ENCODE data around the gene MCF2L2.
A peak's percentile ranks its signal among the peaks of the same experiment; 100 is the strongest.

The MCF2L2 gene

GRCh38 chr3:183265834-183266417 is 162.5 kb downstream of the MCF2L2 start:
- DNase-seq (ENCODE audit: low spot score) = peak; percentile 46

GRCh38 chr3:183265157-183265642 is 163.2 kb downstream of the MCF2L2 start:
- no peak for DNase-seq (ENCODE audit: low spot score)

- DNase-seq (ENCODE audit: low spot score) = no peak
These were observed 164.2 kb downstream of the MCF2L2 start for GRCh38 chr3:183264268-183264667.

DNA sequence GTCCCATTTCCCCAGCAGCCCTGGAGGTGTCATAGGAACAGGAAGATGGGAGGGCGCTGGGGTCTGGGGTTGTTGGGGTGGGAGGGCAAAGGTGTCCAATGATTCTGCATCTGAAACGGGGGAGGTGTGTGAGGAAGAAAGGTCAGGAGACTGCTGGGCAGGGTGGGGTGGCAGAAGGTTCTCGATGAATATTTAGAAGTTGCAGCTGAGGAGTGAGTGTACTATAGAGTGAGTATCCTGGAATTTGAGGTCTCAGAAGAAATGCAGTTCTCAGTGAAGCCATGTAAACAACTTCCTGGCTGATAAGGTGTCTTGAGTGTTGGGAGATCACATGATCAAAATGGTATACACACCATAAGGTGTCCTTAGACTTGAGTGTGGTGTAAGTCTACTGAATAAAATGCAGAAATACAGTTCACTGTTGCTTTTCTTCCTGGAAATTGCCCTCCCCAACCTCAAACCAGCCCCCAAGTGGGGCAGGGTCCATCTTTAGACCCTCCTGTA is 165.5 kb downstream of the MCF2L2 start:
- DNase-seq (ENCODE audit: low spot score) = no peak

DNA sequence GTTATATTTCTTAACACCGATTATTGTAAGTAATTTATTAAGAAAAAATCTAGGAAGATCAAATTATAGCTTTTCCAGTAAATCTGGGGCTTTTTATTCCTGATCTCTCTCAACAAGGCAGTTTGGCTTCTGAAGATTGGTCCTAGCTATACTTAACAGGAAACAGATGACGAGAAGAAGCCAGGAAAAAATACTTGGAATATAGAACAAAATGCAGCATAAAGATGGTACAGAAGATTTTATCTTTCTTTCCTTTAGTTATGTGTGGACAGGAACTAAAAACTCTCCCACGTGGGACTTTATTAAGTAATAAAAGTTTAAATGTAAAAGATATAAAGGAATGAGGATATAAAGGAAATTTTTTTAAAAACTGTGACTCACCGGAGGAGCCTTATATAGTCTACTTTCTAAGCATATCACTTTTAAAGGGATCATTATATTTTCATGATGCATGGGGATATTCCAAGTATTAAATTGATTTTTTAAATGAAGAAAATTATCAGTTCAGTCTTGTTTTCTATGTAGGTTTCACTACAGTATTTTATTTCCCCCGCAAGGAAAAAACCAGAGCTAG is 167.2 kb downstream of the MCF2L2 start:
- DNase-seq (ENCODE audit: low spot score) = no peak

DNA sequence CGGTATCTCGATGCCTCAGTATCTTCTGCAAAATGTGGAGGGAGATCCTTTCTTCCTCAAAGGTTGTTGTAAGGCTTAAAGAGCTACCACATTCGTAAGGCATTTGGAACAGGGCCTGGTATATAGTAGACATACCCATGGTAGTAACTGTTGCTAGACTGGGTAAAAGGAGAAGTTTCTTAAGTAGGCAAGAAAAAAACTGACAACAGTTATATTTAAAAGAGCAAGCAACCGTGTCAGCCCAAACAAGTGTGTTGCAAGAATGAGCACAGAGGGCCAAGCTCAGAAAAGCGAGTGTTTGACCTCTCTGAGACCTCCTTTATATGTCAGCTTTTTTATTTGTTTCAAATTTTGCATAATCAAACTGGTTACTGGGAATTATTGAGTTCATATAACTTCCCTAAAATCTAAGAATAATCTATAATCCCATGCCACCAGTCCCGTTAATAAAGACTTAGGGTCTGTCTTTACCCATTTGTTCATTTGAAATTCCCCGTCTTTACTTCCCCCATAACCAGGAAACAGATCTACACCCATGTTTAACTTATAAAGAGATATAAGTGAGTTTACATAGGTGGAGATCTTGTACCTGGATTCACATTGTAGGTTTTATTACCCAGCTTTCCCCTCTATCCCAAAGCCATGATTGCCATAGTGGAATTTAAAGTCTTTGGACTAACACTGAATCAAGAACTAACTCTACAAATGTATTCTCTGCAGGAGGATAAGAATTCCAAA is 168.1 kb downstream of the MCF2L2 start:
- no peak for DNase-seq (ENCODE audit: low spot score)

DNA sequence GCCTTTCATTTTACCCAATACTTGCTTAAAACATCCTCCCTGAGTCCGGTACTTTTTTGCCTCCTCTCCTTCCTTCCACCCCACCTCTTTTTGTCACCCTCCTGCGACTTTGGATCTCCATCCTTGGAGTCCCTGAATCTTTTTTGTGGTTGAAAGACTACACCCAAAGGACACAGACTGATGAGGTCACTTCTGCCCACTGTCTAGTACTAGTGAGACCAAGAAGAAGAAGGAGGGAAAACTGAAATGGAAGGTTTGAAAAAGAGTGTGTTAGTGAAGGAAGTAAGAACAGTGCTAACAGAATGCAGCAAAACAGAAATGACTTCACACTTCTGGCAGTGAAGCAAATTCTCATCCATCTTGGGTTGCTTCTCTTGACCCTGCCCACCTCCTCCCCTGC is 168.8 kb downstream of the MCF2L2 start:
- no peak for DNase-seq (ENCODE audit: low spot score)

DNA sequence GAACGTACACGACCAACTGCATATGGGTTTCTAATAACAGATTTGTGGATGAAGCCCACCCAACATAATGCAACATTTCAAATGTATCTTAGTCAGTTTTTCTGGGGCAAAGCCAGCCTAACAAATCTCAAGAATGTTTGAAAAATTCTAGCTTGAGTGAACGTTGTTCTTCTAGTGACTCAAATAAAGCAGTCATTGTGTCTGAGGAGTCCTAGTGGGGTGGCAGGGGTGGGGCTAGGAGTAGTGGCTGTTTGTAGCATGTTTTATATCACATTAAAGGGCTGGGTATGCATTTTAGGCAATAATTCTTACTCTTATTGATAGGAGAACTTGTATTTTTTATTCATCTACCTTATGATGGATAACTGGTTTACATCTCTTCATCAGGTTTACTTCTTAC is 169.3 kb downstream of the MCF2L2 start:
- no peak for DNase-seq (ENCODE audit: low spot score)

GRCh38 chr3:183255348-183255730 is 173.1 kb downstream of the MCF2L2 start:
- DNase-seq (ENCODE audit: low spot score) = no peak

DNA sequence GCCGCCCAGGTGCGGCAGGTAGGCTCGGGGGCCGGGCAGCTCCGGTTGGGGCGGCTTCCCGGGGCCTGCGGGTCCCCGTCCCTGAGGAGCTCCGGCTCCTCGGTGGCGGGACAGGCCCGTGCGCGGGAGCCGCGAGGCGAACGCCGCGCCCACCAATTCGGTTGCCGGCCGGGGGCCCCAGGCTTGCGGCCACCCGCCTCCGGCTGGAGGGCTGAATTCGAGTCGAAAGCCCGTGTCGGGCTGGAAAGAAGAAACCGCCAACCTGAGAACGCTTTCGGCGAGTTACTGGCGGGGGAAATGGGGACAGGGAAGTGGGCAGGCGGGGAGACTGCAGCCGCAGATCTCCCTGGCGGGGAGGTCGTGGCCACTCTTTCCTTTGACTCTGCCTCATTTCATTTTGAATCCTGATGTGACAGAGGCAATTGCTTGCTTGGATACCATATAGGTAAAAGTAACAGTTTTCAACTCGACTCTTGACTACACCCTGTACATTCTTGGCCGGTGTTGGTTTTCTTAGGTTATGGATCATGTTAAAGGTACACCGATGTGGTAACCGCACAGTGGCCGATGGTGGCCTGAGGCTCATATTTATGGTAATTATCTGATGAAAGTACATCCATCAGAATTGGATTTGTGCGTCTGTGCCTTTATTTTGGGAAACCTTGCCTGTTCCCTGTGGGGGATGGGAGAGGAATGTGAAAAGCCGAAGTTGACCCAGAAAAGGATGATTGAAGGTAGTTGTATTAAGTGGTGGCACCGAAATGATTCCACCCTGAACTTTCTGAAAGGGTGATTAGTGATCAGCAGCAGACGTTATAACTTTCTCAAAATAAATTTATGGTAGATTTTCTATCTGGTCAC is 173.7 kb downstream of the MCF2L2 start:
- DNase-seq (ENCODE audit: low spot score) = no peak

DNA sequence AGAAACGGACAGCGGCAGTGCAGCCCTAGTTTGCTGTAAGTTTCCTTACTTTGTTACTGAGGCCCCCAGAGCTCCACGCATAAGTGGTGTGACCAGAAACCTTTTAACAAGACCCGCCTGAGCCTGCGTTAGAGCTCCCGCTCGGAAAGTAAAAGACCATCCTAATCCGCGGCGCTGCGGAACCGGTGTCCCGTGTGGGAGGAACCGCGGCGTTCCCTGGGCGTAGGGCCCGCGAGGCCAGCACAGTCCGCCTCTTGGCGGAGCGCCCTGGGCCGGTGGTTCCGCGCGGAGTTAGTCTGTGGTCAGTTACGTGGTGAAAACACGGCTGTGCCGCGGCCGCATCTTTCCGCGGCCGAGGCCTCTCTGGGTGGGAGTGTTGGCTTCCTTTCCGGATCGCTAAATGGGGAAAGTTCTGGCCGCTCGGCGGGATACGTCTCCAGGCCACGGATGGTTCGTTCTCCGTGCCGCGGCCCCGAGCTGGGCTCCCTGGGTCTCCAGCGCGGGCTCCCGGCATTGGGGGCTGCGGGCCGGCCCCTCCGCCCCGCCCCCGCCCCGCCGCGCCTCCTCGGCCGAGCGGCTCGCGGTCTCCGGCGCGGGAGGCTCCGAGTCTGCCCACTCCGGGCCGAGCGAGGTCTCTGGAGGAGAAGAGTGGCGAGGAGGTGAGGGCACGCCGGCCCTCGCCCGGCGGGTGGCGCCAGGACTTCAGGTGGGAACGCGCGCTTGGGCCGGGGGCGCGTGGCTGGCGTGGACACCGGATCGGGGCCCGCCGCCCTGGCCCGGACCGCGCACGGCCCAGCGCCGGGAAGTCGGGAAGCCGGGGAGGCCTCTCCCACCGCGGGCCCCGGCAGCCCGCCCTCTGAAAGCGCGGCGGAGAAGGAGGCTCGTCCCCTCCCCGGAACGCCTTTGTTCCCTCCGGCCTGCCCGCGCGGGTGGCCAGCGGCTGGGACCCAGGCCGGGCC is 174.6 kb downstream of the MCF2L2 start:
- DNase-seq (ENCODE audit: low spot score) = no peak

DNA sequence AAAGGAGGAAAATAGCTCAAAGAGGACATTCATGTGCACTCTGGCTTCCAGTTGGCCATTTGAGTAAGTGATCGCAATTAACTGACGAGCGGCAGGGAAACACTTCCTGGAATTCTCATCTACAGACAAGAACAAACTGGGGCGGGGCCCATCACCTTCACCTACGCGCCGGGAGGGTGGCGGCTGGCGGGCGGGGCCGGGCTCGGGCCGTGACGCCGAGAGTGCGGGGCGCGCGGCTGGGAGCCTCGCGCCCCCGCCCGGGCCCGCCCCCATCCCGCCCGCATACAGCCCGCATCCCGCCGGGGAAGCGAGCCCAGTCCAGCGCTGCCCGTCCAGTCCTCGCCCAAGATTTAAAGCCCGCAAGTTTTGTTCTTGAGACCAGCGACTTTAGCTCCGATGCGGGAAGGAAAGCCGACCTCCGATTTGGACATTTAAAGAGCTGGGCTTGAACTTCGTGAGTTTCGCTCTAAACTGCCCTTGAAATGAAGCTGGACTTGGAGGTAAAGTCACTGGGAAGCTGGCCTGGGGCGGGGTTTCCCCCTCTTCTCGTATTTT is 175.4 kb downstream of the MCF2L2 start, which contains the start of gene B3GNT5:
TSS of gene B3GNT5 (plus strand) at position 281 of the 555 bp plus-strand sequence. CDS start 16,546 bp downstream, outside the sequence.
- DNase-seq (ENCODE audit: low spot score) = no peak

DNA sequence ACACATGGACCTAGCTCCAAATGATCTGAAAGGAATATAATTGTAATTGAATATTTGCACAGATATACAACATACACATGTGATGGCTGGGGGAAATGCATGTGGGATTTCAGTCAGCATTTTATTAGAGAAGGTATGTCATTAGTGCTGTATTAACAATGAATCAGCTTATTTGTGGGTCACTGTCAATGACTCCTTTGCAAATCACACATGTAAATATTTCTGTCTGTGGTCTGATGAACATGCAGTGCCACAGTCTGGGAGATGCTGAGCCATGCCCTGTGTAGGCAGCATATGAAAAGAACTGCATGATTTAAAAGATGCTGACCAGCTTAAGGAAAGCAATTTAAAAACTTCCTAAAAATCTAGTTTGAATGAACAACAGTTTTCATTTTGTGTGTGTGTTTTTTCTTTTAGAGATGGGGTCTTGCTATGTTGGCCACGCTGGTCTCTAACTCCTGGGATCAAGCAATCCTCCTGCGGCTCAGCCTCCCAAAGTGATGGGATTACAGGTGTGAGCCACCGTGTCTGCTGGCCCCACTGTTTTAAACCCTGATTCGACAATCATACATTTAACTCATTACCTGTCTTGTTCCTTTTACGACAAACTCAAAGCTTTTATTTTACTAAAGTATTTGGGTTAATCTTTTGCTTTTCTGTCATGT is 176.2 kb downstream of the MCF2L2 start:
- DNase-seq (ENCODE audit: low spot score) = no peak

DNA sequence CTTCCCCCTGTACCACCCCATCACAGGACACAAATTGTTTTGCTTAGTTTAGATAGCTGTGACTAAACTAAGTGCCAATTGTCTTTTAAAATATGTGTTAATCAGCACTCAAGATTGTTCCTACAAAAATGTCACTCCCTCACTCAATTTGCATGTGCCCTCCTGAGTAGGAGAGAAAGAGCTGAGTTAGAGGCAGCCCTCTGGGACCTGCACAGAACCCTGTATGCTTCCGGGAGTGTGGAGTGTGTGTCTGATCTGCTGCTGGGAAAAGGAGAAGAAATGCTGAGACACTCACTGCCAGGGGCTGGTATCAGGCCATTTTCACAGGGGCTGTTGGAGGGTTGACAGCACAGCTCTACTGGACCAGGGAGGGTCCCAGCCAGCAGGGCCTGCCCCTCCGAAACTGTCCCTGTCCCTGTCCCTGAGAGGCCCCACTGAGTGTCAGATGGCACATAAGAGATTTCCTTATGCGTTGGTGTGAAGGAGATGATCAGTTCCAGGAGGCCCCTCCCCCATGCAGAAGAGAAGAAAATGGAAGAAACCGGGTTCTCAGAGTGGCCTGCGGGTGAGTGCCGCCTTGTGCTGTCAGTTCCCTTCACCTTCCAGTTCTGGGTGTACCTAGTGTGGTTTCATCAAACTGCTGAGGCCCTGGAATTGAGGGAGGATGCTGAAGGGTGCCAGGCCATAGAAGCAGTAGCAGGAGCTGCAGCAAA is 179.3 kb downstream of the MCF2L2 start:
- peak; percentile 46 for DNase-seq (ENCODE audit: low spot score)

DNA sequence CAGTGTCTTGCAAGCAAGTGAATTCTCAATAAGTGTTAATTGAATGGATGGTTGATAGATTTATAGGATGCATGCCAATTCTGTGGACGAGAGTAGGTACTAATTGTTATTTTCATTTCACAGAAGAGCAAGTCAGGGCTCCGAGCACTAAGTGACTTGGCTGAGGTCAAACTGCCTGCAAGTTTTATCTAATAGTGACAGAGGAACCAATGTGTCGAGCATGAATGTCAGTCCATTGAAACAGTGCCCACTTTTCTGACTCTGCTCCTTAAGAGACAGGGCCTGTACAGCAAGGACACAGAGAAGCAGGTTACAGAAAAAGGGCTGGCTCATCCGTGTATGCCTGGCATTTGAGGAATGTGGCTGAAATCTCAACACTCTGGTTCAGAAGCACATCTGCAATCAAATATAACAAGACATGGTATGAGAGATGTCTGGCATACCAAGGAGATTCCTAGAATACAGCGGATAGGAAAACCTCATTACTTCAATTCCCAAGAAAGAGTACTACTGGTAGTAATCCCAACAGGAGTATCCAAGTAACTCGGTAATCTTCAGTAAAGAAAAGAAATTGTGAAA is 181.3 kb downstream of the MCF2L2 start:
- DNase-seq (ENCODE audit: low spot score) = no peak

- DNase-seq (ENCODE audit: low spot score) = no peak
These were observed 183.4 kb downstream of the MCF2L2 start for GRCh38 chr3:183244981-183245476.

DNA sequence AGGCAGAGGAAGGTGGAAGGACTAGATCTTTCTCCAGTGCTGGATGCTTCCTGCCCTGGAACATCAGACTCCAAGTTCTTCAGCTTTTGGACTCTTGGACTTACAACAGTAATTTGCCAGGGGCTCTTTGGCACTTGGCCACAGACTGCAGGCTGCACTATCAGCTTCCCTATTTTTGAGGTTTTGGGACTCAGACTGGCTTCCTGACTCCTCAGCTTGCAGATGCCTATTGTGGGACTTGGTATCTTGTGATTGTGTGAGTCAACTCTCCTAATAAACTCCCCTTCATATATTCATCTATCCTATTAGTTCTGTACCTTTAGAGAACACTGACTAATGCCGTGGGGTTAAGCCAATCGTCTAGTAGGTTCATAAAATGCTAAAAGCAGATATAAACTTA is 184.2 kb downstream of the MCF2L2 start:
- peak; percentile 55 for DNase-seq (ENCODE audit: low spot score)

DNA sequence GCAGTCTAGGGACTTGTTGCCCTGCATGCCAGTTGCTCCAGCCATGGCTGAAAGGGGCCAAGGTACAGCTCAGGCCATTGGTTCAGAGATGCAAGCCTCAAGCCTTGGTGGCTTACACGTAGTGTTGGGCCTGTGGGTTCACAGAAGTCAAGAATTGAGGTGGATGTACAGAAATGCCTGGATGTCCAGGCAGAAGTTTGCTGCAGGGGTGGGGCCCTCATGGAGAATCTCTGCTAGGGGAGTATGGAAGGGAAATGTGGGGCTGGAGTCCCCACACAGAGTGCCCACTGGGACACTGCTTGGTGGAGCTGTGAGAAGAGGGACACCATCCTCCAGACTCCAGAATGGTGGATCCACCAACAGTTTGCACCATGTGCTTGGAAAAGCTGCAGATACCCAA is 186.0 kb downstream of the MCF2L2 start:
- no peak for DNase-seq (ENCODE audit: low spot score)

- no peak for DNase-seq (ENCODE audit: low spot score)
These were observed 189.4 kb downstream of the MCF2L2 start for GRCh38 chr3:183239046-183239445.

Data from putamen (tissue), 1 donor.